Measurements from ENCODE around the gene RBMS2. TPM values are rescaled to one million over a fixed set of nuclear protein-coding genes. Genes with fewer than 3 reads are reported as not detected.

RBMS2 gene
- total RNA-seq, 1 donor from 2014 or later = 18.1 TPM

GRCh38 chr12:56631790-56632700, 110.4 kb downstream of the RBMS2 start:
- DNase-seq = peak; percentile 71

DNA sequence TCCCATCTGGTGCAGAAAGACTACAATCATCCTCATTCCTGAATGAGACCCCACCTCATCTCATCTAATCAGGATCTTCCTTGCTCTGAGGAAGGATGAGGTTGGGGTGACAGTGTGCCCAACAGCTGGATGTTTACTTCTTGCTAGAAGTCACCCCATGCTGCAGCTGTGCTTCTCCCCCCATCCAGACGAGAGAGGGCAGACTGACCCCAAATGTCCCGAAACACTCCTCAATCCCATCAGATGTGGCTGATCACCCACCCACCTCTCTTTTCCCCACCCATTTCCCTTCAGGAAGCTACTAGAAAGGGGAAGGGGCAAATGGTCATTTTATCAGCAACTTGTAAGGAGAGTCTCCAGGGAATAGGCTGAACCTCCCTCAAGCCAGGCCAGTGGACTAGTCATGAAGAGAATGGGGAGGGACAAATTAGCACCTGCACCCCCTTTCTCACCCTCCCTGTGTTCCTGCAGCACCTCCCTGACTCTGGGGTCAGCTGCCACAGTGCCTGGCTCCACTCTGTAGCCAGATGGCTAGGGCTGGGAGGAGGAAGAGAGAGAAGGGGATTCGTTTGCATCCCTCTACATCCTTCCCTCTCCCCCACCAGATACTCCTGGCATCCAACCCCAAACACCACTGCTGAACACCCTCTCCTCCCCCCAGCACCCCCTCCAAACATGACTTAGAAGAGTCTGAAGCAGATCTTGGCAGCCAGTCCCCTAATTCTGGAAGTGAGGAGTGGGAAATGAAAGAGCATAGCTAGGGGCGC, 111.3 kb downstream of the RBMS2 start:
- DNase-seq = no peak

DNA sequence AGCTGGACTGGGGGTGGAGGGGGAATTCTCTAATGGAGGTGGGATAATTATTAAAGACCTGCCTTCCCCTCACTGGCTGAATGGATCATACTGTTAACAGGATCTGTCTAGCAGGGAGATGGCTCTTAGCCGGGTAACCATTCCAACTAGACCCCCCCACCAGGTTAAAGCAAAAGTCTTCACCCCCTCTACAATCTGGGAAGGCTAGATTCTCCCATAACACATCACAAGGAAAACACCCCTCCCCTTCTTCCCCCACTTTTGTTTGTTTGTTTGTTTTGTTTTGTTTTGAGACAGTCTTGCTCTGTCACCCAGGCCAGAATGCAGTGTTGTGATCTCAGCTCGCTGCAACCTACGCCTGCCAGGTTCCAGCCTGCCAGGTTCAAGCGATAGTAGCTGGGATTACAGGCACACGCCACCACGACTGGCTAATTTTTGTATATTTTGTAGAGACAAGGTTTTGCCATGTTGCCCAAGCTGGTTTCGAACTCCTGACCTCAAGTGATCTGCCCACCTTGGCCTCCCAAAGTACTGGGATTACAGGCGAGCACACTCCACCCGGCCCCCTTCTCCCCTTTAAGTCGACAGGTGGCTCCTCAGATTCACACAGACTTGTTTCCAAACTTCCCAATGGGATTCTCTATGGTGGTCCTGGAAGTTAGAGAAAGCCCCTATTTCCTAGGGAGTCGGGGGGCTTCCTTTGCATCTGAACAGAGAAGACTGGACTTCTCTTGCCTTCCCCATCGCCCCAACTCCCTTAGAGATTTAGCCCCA, 112.0 kb downstream of the RBMS2 start:
- DNase-seq = no peak

DNA sequence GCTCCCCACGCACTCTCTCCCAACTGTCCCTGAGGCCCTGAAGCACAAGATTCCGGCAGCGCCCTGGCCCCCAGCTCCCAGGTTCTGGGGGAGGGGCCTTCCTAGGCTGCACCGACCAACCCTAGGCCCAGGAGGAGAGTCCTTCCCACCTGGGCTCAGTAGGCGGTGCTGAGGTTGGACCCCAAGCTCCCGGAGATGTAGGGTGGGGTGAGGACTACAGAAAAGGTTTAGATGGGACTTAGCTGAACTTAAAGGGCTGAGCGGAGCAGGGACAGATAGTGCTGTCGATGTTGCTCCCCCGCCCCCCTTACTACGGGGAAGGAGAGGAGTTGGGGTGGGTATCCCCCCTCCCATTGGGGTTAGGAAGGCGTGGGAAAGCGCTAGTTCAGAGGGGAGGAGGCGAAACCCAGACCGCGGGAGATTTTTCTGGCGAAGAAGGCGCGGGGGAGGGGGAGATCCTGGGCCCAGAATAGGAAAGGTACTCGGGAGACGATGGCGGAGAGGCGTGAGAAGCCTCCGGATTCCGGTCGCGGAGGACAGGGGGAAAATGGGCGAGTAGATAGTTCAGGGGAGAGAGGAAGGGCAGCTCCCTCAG, 112.7 kb downstream of the RBMS2 start:
- peak; percentile 55 for DNase-seq

- peak; percentile 80 for DNase-seq
These were observed 113.5 kb downstream of the RBMS2 start for GRCh38 chr12:56634837-56635791.

GRCh38 chr12:56635806-56636674, 114.4 kb downstream of the RBMS2 start:
- DNase-seq = peak; percentile 94

DNA sequence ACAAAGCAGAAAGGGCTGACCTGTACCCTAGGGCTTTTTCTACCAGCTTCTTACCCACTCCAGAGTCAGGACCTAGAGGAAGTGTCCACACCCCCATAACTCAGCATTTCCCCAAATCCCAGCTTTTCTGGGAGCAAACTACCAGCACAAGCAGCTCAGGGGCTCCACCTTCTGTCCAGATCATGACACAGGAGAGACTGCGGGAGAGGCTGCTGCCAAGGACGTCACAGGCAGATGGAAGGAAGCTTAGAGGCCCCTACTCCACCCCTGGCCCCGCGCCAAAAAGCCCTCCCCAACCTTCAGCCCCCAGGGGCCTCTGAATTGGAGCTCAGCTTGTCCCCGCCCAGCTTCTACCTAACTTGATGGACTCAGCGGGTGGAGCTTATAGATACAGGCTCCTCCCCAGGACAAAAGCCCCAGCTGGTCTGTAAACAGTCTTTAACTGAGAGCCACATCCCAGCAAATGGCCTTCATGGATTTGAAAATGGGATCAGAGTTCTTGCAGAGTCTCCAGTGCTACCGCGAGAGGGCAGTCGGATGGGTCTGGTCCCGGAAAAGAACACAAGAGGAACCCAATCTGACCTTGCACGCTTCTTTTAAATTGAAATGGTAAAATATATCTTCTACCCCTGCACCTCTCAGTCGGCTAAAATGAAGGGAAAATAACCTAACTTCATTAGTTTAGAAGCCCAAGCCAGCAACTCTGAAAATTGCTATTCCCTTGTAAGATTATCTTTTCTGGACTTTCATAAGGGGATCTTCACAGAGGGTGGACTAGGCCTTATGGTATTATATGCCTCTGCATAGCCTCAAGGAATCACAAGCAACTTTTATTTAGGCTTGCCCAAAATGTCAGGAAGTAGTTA, 115.3 kb downstream of the RBMS2 start:
- peak; percentile 100 for DNase-seq

GRCh38 chr12:56637621-56638020, 116.0 kb downstream of the RBMS2 start:
- DNase-seq = no peak

- no peak for DNase-seq
These were observed 119.6 kb downstream of the RBMS2 start for GRCh38 chr12:56641219-56641618.

GRCh38 chr12:56644654-56645053, 123.0 kb downstream of the RBMS2 start:
- no peak for DNase-seq

GRCh38 chr12:56645201-56645716, 123.6 kb downstream of the RBMS2 start:
- DNase-seq = peak; percentile 14

Small RNA genes within 50 kb of the gene (small RNA-seq; reads per million reads assigned to genes)
- gene RNU6-343P (ENCODE audit: low replicate concordance) = not detected
- gene SNORD59A (ENCODE audit: low replicate concordance) = 2,411 reads per million, percentile 99 among the genes with 10 or more reads in this experiment

Other genes with a start within 250 kb of the RBMS2 start
- 235 TPM for gene CS, start 221.5 kb upstream of the RBMS2 start, total RNA-seq
- gene CNPY2, start 205.8 kb upstream of the RBMS2 start, total RNA-seq = 45.9 TPM
- gene PAN2, start 187.8 kb upstream of the RBMS2 start, total RNA-seq = 60.4 TPM
- gene IL23A, start 182.9 kb upstream of the RBMS2 start, total RNA-seq = not detected
- 74.5 TPM for gene STAT2, start 161.7 kb upstream of the RBMS2 start, total RNA-seq
- gene APOF, start 159.0 kb upstream of the RBMS2 start, total RNA-seq = not detected
- gene TIMELESS, start 72.4 kb upstream of the RBMS2 start, total RNA-seq = 10.5 TPM
- gene MIP, start 67.2 kb upstream of the RBMS2 start, total RNA-seq = not detected
- gene SPRYD4, start 53.2 kb upstream of the RBMS2 start, total RNA-seq = 2.1 TPM
- 0.21 TPM for gene GLS2, start 33.7 kb upstream of the RBMS2 start, total RNA-seq
- 34.6 TPM for gene BAZ2A, start 108.5 kb downstream of the RBMS2 start, total RNA-seq
- gene ATP5F1B, start 124.2 kb downstream of the RBMS2 start, total RNA-seq = 686 TPM
- 92.4 TPM for gene PTGES3, start 166.5 kb downstream of the RBMS2 start, total RNA-seq
- 759 TPM for gene NACA, start 203.5 kb downstream of the RBMS2 start, total RNA-seq
- gene PRIM1, start 230.5 kb downstream of the RBMS2 start, total RNA-seq = 17.7 TPM
- not detected for gene HSD17B6, start 241.5 kb downstream of the RBMS2 start, total RNA-seq